Neural cell (in vitro differentiated cells): ENCODE data around the gene MBD2. TPM values are rescaled to one million over a fixed set of nuclear protein-coding genes. Genes with fewer than 3 reads are reported as not detected.

Source experiments
- H2AFZ ChIP-seq: fragments of 200-600, 300-800 bp; sonication (generic), shearing (Covaris generic); 2 replicates; pipeline ENCODE4 v1.6.0; 2014; ENCODE audit warnings: low read depth, mild to moderate bottlenecking, antibody characterized with exemption, low read length, moderate library complexity
- H3F3A ChIP-seq: fragments of 200-600 bp; shearing (Covaris generic); 2 replicates; pipeline ENCODE4 v1.6.1; 2016; ENCODE audit warnings: mild to moderate bottlenecking, moderate library complexity, mixed read lengths, antibody characterized with exemption, low read length; ENCODE audit not compliant: insufficient read depth, poor library complexity, severe bottlenecking
- H3K27ac ChIP-seq: fragments of 200-600, 300-800 bp; sonication (generic), shearing (Covaris generic); 2 replicates; pipeline ENCODE4 v1.5.1; 2014; ENCODE audit warnings: mild to moderate bottlenecking, low read length, moderate library complexity
- H3K27me3 ChIP-seq: fragments of 300-800, 200-600 bp; sonication (generic), shearing (Covaris generic); 2 replicates; pipeline ENCODE4 v1.6.0; 2014; ENCODE audit warnings: mild to moderate bottlenecking, low read depth, low read length, moderate library complexity; ENCODE audit not compliant: insufficient read depth
- H3K36me3 ChIP-seq: fragments of 300-800, 200-600 bp; sonication (generic), shearing (Covaris generic); 2 replicates; pipeline ENCODE4 v1.5.1; 2014; ENCODE audit warnings: mild to moderate bottlenecking, antibody characterized with exemption, low read length, moderate library complexity; ENCODE audit not compliant: insufficient read depth
- H3K4me2 ChIP-seq: fragments of 300-800, 200-600 bp; sonication (generic), shearing (Covaris generic); 2 replicates; pipeline ENCODE4 v1.6.0; 2014; ENCODE audit warnings: mild to moderate bottlenecking, low read length
- H3K4me3 ChIP-seq: fragments of 300-800, 200-600 bp; sonication (generic), shearing (Covaris generic); 2 replicates; pipeline ENCODE4 v1.5.1; 2014; ENCODE audit warnings: mild to moderate bottlenecking, low read length, moderate library complexity
- H3K79me2 ChIP-seq: fragments of 200-600 bp; shearing (Covaris generic); replicated peaks from 2 replicates; pipeline ENCODE4 v1.6.0; 2014; ENCODE audit warnings: mild to moderate bottlenecking, low read length, moderate library complexity; ENCODE audit not compliant: insufficient read depth
- H3K9ac ChIP-seq: fragments of 300-800, 200-600 bp; sonication (generic), shearing (Covaris generic); 2 replicates; pipeline ENCODE4 v1.6.1; 2016; ENCODE audit warnings: mild to moderate bottlenecking, low read length, mixed read lengths
- H3K9me2 ChIP-seq: fragments of 200-600 bp; shearing (Covaris generic); 2 replicates; pipeline ENCODE4 v1.6.1; 2016; ENCODE audit warnings: mild to moderate bottlenecking, low read length, mixed read lengths; ENCODE audit not compliant: insufficient read depth
- H3K9me3 ChIP-seq: fragments of 200-600, 300-800 bp; sonication (generic), shearing (Covaris generic); 2 replicates; pipeline ENCODE4 v1.6.1; 2016; ENCODE audit warnings: mild to moderate bottlenecking, mixed run types, low read length, moderate library complexity, mixed read lengths
- H4K20me1 ChIP-seq: fragments of 200-600 bp; shearing (Covaris generic); 2 replicates; pipeline ENCODE4 v1.6.1; 2016; ENCODE audit warnings: mild to moderate bottlenecking, mixed run types; ENCODE audit not compliant: insufficient read depth
- CTCF ChIP-seq: fragments of 450-650 bp; IDR thresholded peaks from 2 replicates; pipeline ENCODE4 v1.5.1; 2014; ENCODE audit warnings: antibody characterized with exemption, mild to moderate bottlenecking, moderate library complexity; ENCODE audit not compliant: poor library complexity, severe bottlenecking
- EP300 ChIP-seq: fragments of 450-650 bp; conservative IDR thresholded peaks from 2 replicates; pipeline ENCODE4 v1.6.1; 2014; ENCODE audit warnings: antibody characterized with exemption, mild to moderate bottlenecking, moderate library complexity; ENCODE audit not compliant: poor library complexity, severe bottlenecking
- EZH2 ChIP-seq: fragments of 200-600, 300-800 bp; shearing (Covaris generic), sonication (generic); IDR thresholded peaks from 2 replicates; pipeline ENCODE4 v1.6.1; 2014; ENCODE audit warnings: antibody characterized with exemption, low read length, borderline replicate concordance, mild to moderate bottlenecking; ENCODE audit not compliant: insufficient read depth, poor library complexity, severe bottlenecking
- MXI1 ChIP-seq: fragments of 450-650 bp; conservative IDR thresholded peaks from 2 replicates; pipeline ENCODE4 v1.6.1; 2014; ENCODE audit warnings: antibody characterized with exemption, mild to moderate bottlenecking; ENCODE audit not compliant: poor library complexity, severe bottlenecking
- POLR2AphosphoS5 ChIP-seq: IDR thresholded peaks from 2 replicates; pipeline ENCODE4 v1.6.1; 2012
- RAD21 ChIP-seq: fragments of 450-650 bp; conservative IDR thresholded peaks from 2 replicates; pipeline ENCODE4 v1.6.1; 2014; ENCODE audit warnings: antibody characterized with exemption, mild to moderate bottlenecking, moderate library complexity
- REST ChIP-seq: IDR thresholded peaks from 2 replicates; pipeline ENCODE4 v1.6.1; 2012; ENCODE audit warnings: borderline replicate concordance
- SMC3 ChIP-seq: fragments of 450-650 bp; conservative IDR thresholded peaks from 2 replicates; pipeline ENCODE4 v1.6.1; 2014; ENCODE audit warnings: antibody characterized with exemption, mild to moderate bottlenecking, moderate library complexity; ENCODE audit not compliant: poor library complexity
- TAF1 ChIP-seq: IDR thresholded peaks from 2 replicates; pipeline ENCODE4 v1.6.1; 2012; ENCODE audit warnings: low read depth
- polyA plus RNA-seq: library from polyadenylated mRNA; depleted of rRNA; stranded (reverse); fragments of >200 nt; gene quantifications from 2 replicates; pipeline ENCODE4 v1.2.3, GENCODE V29; 2014

MBD2 gene
- polyA plus RNA-seq, 1 donor from 2014 or later: 16.4 TPM

DNA sequence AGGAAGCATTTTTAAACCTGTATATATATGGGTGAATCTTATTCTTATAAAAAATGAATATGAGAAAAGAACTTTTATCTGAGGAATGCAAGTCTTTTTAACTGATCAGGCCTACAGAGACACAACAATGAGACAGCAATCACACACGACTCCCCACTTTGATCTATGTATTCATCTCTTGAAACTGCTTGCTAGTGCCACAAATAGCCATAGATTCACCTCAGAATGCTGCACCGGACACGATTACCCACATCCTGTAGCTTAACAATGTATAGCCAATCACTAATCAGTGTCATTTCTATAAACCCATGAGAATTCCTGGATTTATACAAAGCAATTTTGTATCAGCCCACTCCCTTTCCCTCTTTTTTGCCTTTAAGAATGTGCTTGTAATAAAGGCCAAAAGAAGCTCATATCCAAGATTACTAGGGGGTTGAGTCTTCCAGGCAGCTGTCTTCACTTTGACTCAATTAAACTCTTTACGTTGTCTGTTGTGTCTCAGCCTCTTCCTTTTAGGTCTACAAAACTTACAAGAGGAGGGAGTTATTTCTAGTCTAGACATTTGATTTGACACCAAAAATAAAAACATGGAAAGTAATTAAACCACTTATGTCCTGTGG, 94.9 kb downstream of the MBD2 start:
- H3K9me3 ChIP-seq: no peaks in the 10 kb centered on the region
- no peak overlapping the region for H3K27ac ChIP-seq
- H3K9me2 ChIP-seq: no peaks in the 10 kb centered on the region
- no peak for TF ChIP-seq RAD21
- no peak for TF ChIP-seq TAF1
- TF ChIP-seq REST: no peak
- TF ChIP-seq POLR2AphosphoS5: no peak
- no peak for TF ChIP-seq CTCF
- no peak for TF ChIP-seq EP300
- no peak for TF ChIP-seq SMC3
- no peak for TF ChIP-seq MXI1
- TF ChIP-seq EZH2: no peak
- H3K4me2 ChIP-seq: no peak overlapping the region
- no peaks in the 10 kb centered on the region for H3F3A ChIP-seq
- no peaks in the 10 kb centered on the region for H3K27me3 ChIP-seq
- no peaks in the 10 kb centered on the region for H4K20me1 ChIP-seq
- H3K9ac ChIP-seq: no peak overlapping the region
- no peak overlapping the region for H3K4me3 ChIP-seq
- no peak overlapping the region for H2AFZ ChIP-seq
- no peaks in the 10 kb centered on the region for H3K36me3 ChIP-seq
- no peaks in the 10 kb centered on the region for H3K79me2 ChIP-seq

GRCh38 chr18:54127759-54128378, 96.6 kb downstream of the MBD2 start:
- Histone ChIP-seq H4K20me1 (no peaks in the 10 kb centered on the region), H3K4me3 (no peak overlapping the region), H3K9me3 (no peaks in the 10 kb centered on the region), H3K9me2 (no peaks in the 10 kb centered on the region), H3K36me3 (no peaks in the 10 kb centered on the region), H3K79me2 (no peaks in the 10 kb centered on the region), H2AFZ (no peak overlapping the region), H3K27me3 (no peaks in the 10 kb centered on the region), H3K4me2 (no peak overlapping the region), H3F3A (no peaks in the 10 kb centered on the region), H3K9ac (no peak overlapping the region), H3K27ac (no peak overlapping the region)
- TF ChIP-seq EZH2 (no peak), CTCF (peak; percentile 71), SMC3 (peak; percentile 65), TAF1 (no peak), REST (no peak), EP300 (no peak), RAD21 (peak; percentile 75), POLR2AphosphoS5 (no peak)
